Transverse colon (tissue), 1 donor: Measurements from ENCODE around the gene KRT1.

Experiments
- EP300 ChIP-seq: sonication (generic); formaldehyde crosslinking; IDR thresholded peaks from one replicate; pipeline ENCODE4 v1.6.1; 2017; ENCODE audit warnings: antibody characterized with exemption, low read depth
- POLR2A ChIP-seq: fragments of 450-650 bp; IDR thresholded peaks from one replicate; pipeline ENCODE4 v1.6.1; 2016; ENCODE audit warnings: antibody characterized with exemption, mild to moderate bottlenecking, moderate library complexity

DNA sequence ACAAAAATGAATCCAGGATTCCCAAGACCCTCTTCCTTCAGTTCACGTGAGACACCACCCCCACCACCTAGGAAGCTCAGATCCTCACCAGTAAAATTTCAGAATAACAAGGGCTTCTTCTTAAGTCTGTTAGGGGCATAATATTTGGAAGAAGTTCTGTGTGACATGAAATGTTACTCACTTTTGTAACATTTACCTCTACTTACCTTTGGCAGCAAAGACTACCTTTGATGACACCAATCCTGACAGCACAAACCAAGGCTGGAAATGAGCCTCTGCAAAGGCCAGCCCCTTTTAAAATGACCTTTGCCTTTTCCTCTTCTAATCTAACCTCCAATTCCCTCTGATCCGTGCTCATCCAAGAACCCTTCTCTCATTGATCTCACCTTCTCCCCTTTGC, 42.5 kb upstream of the KRT1 start:
- TF ChIP-seq POLR2A: no peak
- no peak for TF ChIP-seq EP300
